NCI-H2029 (cell line): Measurements from ENCODE around the gene B3GALT4.
"Not testable (repeated sequence)": the region's sequence is repeated elsewhere in the genome, so short reads cannot be mapped to it uniquely, and the experiment has no call there.

Experiments used
- DNase-seq: peaks from one replicate; lab custom pipeline; 2025; lab: John Stamatoyannopoulos, UW

Gene B3GALT4

GRCh38 chr6:33272275-33273128 is 4.4 kb upstream of the B3GALT4 start:
- DNase-seq = no peak

GRCh38 chr6:33273129-33273923 is 3.6 kb upstream of the B3GALT4 start:
- DNase-seq = no peak

- DNase-seq = no peak
Observed at GRCh38 chr6:33273924-33274902, 2.7 kb upstream of the B3GALT4 start.

- DNase-seq = not testable (repeated sequence)
Observed at GRCh38 chr6:33275795-33276580, 935 bp upstream of the B3GALT4 start.

- DNase-seq = no peak
Observed at GRCh38 chr6:33276581-33276863, 401 bp upstream of the B3GALT4 start.

- DNase-seq = no peak
Observed at GRCh38 chr6:33277663-33278391, 904 bp downstream of the B3GALT4 start.

- no peak for DNase-seq
Observed at GRCh38 chr6:33278392-33278741, 1.4 kb downstream of the B3GALT4 start.

GRCh38 chr6:33278810-33279209 is 1.9 kb downstream of the B3GALT4 start:
- no peak for DNase-seq

GRCh38 chr6:33279257-33279695 is 2.4 kb downstream of the B3GALT4 start:
- DNase-seq = no peak

GRCh38 chr6:33279971-33280511 is 3.1 kb downstream of the B3GALT4 start:
- peak; percentile 83 for DNase-seq

GRCh38 chr6:33280539-33280938 is 3.6 kb downstream of the B3GALT4 start:
- DNase-seq = no peak

- DNase-seq = not testable (repeated sequence)
Observed at GRCh38 chr6:33285214-33285613, 8.3 kb downstream of the B3GALT4 start.

GRCh38 chr6:33286946-33287914 is 10.3 kb downstream of the B3GALT4 start:
- DNase-seq = no peak

GRCh38 chr6:33288141-33288920 is 11.4 kb downstream of the B3GALT4 start:
- DNase-seq = no peak

GRCh38 chr6:33288921-33289783 is 12.2 kb downstream of the B3GALT4 start, which contains the start of the genes PFDN6 and WDR46:
Gene PFDN6 (plus strand): TSS chr6:33289601. CDS start chr6:33289857, 256 bp downstream.
Gene WDR46 (minus strand): TSS chr6:33289239. CDS start chr6:33289170, 69 bp downstream.
- peak; percentile 92 for DNase-seq

GRCh38 chr6:33289784-33290315 is 12.9 kb downstream of the B3GALT4 start:
- no peak for DNase-seq

- no peak for DNase-seq
Observed at GRCh38 chr6:33290459-33290858, 13.5 kb downstream of the B3GALT4 start.
